Measurements from ENCODE around the gene EIF4B. TPM values are rescaled to one million over a fixed set of nuclear protein-coding genes. Genes with fewer than 3 reads are reported as not detected.
A peak's percentile ranks its signal among the peaks of the same experiment; 100 is the strongest.

Gene EIF4B
- total RNA-seq, 1 experiment from 2014 or later = 713 TPM

GRCh38 chr12:53053218-53054111, 47.2 kb downstream of the EIF4B start:
- no CpG with 5 or more reads among the region's 16 CpGs for WGBS (ENCODE audit: extremely low coverage, insufficient read length, low lambda C conversion rate)
- DNase-seq = peak; percentile 93
- H3K4me1 ChIP-seq (ENCODE audit: insufficient read depth, low read length) = peaks cover 20% of the 10 kb centered on the region; the same call in 1 of the 2 replicates

More at GRCh38 chr12:53053218-53054111, 47.2 kb downstream of the EIF4B start:
- H3K23ac ChIP-seq (ENCODE audit: insufficient read length, low read depth, low read length) = no peak overlapping the region
- H3K14ac ChIP-seq (ENCODE audit: insufficient read depth, low read length) = no peak overlapping the region; the same call in 1 of the 2 replicates
- H3K27ac ChIP-seq (ENCODE audit: insufficient read length, low read depth, low read length) = no peak overlapping the region
- no peaks in the 10 kb centered on the region; the same call in 1 of the 2 replicates for H3K79me2 ChIP-seq (ENCODE audit: insufficient read depth, low read length)
- H3K79me1 ChIP-seq (ENCODE audit: insufficient read depth, low read depth, low read length, poor library complexity, severe bottlenecking) = no peaks in the 10 kb centered on the region
- H2AFZ ChIP-seq (ENCODE audit: low read length) = no peak overlapping the region
- no peak overlapping the region for H2BK12ac ChIP-seq (ENCODE audit: insufficient read length, low read depth, low read length)
- H2BK120ac ChIP-seq (ENCODE audit: low read depth, low read length, poor library complexity, severe bottlenecking) = no peak overlapping the region
- no peaks in the 10 kb centered on the region for H4K20me1 ChIP-seq (ENCODE audit: control insufficient read depth, insufficient read depth, insufficient read length)
- no peak overlapping the region for H3K4ac ChIP-seq (ENCODE audit: low read depth, low read length)
- H2BK15ac ChIP-seq (ENCODE audit: low read depth, low read length) = no peak overlapping the region
- H4K91ac ChIP-seq (ENCODE audit: insufficient read length, low read depth, low read length) = no peak overlapping the region
- no peak overlapping the region for H3K56ac ChIP-seq (ENCODE audit: insufficient read length, low read depth, low read length)
- no peak overlapping the region for H2BK5ac ChIP-seq (ENCODE audit: insufficient read length, low read length)
- peak overlapping the region; percentile 94 to 98 (median 97); a peak in 5 of 7 replicates for H3K27ac Mint-ChIP-seq
- H3K4me3 Mint-ChIP-seq = peak overlapping the region; percentile 89 to 96
- H3K23me2 ChIP-seq (ENCODE audit: insufficient read length, low read depth, low read length, poor library complexity, severe bottlenecking) = peaks cover 3% of the 10 kb centered on the region
- H3K27me3 ChIP-seq (ENCODE audit: insufficient read depth, low read length) = no peaks in the 10 kb centered on the region
- peak; percentile 91 for TF ChIP-seq CTCF (conservative IDR thresholded peaks at IDR 0.05)
- H2AK5ac ChIP-seq (ENCODE audit: insufficient read length, low read length) = no peak overlapping the region
- no peaks in the 10 kb centered on the region for H3K9me3 ChIP-seq (ENCODE audit: control insufficient read depth, low read depth, low read length)
- peaks cover 35 to 42% of the 10 kb centered on the region in 2 experiments for H3K4me1 Mint-ChIP-seq
- H4K8ac ChIP-seq (replicated peaks; ENCODE audit: insufficient read length, low read depth, low read length) = no peak overlapping the region
- H3K27me3 Mint-ChIP-seq (ENCODE audit: low read depth) = peaks cover 32% of the 10 kb centered on the region
- H4K5ac ChIP-seq (ENCODE audit: insufficient read length, low read depth, low read length) = no peak overlapping the region
- H3K4me2 ChIP-seq (ENCODE audit: insufficient read depth, insufficient read length, low read length) = peak overlapping the region; percentile 55
- no peak overlapping the region for H3K18ac ChIP-seq (ENCODE audit: insufficient read length, low read depth, low read length)
- no peak overlapping the region for H3T11ph ChIP-seq (ENCODE audit: low read length)
- H3K9ac ChIP-seq (ENCODE audit: extremely low read depth, insufficient read length, low read length) = no peak overlapping the region
- H3K9me3 Mint-ChIP-seq = no peaks in the 10 kb centered on the region
- H2BK20ac ChIP-seq (ENCODE audit: low read depth, low read length, poor library complexity, severe bottlenecking) = no peak overlapping the region
- H3K36me3 Mint-ChIP-seq (ENCODE audit: insufficient read depth in 1 of 3, low read depth in 3 of 3) = peaks cover 6 to 8% (median 7%) of the 10 kb centered on the region in 3 experiments; a peak in 5 of 7 replicates
